A549 (cell line): ENCODE measurements around the gene MORC2.

ENCODE experiments used
- FOSL2 ChIP-seq, 2 experiments: fragments of 450-650 bp in 1 of 2; fragments of >200 bp in 1 of 2; sonication (Bioruptor Twin) in 1 of 2; formaldehyde crosslinking; IDR thresholded peaks; 2 replicates each; pipeline versions ENCODE4 v1.5.0 to v1.6.1; 2016 to 2020; ENCODE audit warnings: mild to moderate bottlenecking in 1 of 2, moderate library complexity in 1 of 2
- HDAC2 ChIP-seq: fragments of 200-600 bp; sonication (generic); IDR thresholded peaks from 2 replicates; pipeline ENCODE4 v1.6.1; 2016
- HOXA7 ChIP-seq: fragments of 250-450 bp; sonication (Bioruptor Pico); IDR thresholded peaks from 2 replicates; pipeline ENCODE4 v1.5.0; 2020; ENCODE audit warnings: mild to moderate bottlenecking, moderate library complexity
- JUNB ChIP-seq: fragments of >200 bp; sonication (Bioruptor Twin); formaldehyde crosslinking; IDR thresholded peaks from 2 replicates; pipeline ENCODE4 v1.6.1; 2016
- MAFK ChIP-seq: fragments of 450-650 bp; IDR thresholded peaks from 2 replicates; pipeline ENCODE4 v1.6.1; 2014; ENCODE audit not compliant: partially characterized antibody
- POLR2A ChIP-seq: IDR thresholded peaks from 2 replicates; pipeline ENCODE4 v1.6.1; 2012; ENCODE audit warnings: mild to moderate bottlenecking, low read length
- RAD21 ChIP-seq, 2 experiments: fragments of >200 bp in 1 of 2; sonication (Bioruptor Twin) in 1 of 2; formaldehyde crosslinking in 1 of 2; IDR thresholded peaks in 1 of 2; conservative IDR thresholded peaks in 1 of 2; 2 replicates in 1 of 2; 3 replicates in 1 of 2; pipeline ENCODE4 v1.6.1; 2012 to 2018; ENCODE audit warnings: inconsistent platforms in 1 of 2
- RARB ChIP-seq: fragments of 250-450 bp; sonication (Bioruptor Pico); IDR thresholded peaks from 2 replicates; pipeline ENCODE4 v1.8.0; 2021; ENCODE audit warnings: mild to moderate bottlenecking, moderate library complexity
- RCOR1 ChIP-seq: fragments of 150-350 bp; IDR thresholded peaks from 2 replicates; pipeline ENCODE4 v1.6.1; 2014; ENCODE audit warnings: antibody characterized with exemption, low read length, low read depth
- ZNF302 ChIP-seq: fragments of 250-450 bp; sonication (Bioruptor Pico); IDR thresholded peaks from 2 replicates; pipeline ENCODE4 v1.9.0; 2021; ENCODE audit warnings: inconsistent platforms, mild to moderate bottlenecking, moderate library complexity
- TF ChIP-seq, protein P1 (sequence below): fragments of >200 bp; sonication (Bioruptor Twin); formaldehyde crosslinking; IDR thresholded peaks from 3 replicates; pipeline ENCODE4 v1.5.1; 2016

DNA sequence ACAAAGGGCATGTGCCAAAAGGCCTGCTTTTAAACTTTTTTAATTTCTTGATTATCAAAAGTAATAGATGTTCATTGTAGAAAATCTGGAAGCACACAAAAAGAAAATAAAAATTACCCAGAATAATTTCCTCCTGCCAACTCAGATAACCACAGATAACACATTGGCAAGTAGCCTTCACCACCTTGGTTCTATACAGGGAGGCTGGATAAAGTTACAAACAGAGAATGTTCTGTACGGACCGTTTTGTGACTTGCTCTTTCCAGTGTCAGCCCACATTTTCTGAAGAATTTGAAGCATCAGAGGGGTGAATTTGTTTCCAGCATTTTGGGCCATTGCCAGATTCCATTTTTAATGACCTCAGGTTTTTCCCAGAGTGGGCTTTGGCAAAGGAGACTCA, 24.0 kb upstream of the MORC2 start:
- TF ChIP-seq RARB (CRISPR knock-in tag) (no peak), HOXA7 (no peak), JUNB (no peak), POLR2A (no peak), MAFK (no peak), RCOR1 (no peak), HDAC2 (no peak), ZNF302 (CRISPR knock-in tag) (no peak), RAD21 (conservative IDR thresholded peaks at IDR 0.05 in 1 of 2, IDR thresholded peaks at IDR 0.05 in 1 of 2) (no peak), FOSL2 (IDR thresholded peaks at IDR 0.05) (no peak), FOSL2 (CRISPR knock-in tag; IDR thresholded peaks at IDR 0.05) (no peak)
- TF ChIP-seq, protein P1, sequence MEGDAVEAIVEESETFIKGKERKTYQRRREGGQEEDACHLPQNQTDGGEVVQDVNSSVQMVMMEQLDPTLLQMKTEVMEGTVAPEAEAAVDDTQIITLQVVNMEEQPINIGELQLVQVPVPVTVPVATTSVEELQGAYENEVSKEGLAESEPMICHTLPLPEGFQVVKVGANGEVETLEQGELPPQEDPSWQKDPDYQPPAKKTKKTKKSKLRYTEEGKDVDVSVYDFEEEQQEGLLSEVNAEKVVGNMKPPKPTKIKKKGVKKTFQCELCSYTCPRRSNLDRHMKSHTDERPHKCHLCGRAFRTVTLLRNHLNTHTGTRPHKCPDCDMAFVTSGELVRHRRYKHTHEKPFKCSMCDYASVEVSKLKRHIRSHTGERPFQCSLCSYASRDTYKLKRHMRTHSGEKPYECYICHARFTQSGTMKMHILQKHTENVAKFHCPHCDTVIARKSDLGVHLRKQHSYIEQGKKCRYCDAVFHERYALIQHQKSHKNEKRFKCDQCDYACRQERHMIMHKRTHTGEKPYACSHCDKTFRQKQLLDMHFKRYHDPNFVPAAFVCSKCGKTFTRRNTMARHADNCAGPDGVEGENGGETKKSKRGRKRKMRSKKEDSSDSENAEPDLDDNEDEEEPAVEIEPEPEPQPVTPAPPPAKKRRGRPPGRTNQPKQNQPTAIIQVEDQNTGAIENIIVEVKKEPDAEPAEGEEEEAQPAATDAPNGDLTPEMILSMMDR: no peak
